Brain microvascular endothelial cell (primary cell): ENCODE measurements around the gene FOXJ3.
A peak's percentile ranks its signal among the peaks of the same experiment; 100 is the strongest.

Experiments used
- DNase-seq: peaks from one replicate; pipeline ENCODE4 v3.0.0-alpha.2; 2020
- H3K27ac ChIP-seq: fragments of 250-450 bp; sonication (Bioruptor Pico); 2 replicates; pipeline ENCODE4 v1.5.1; 2020; ENCODE audit warnings: mild to moderate bottlenecking, moderate library complexity
- H3K27me3 ChIP-seq: fragments of 250-450 bp; sonication (Bioruptor Pico); replicated peaks from 2 replicates; pipeline ENCODE4 v1.5.1; 2020; ENCODE audit warnings: mild to moderate bottlenecking
- H3K36me3 ChIP-seq: fragments of 250-450 bp; sonication (Bioruptor Pico); replicated peaks from 2 replicates; pipeline ENCODE4 v1.5.1; 2020; ENCODE audit warnings: mild to moderate bottlenecking
- H3K4me3 ChIP-seq: 2 replicates; pipeline ENCODE4 v1.5.1; 2011; ENCODE audit warnings: low read depth, mild to moderate bottlenecking, control low read depth, low read length, moderate library complexity
- CTCF ChIP-seq: IDR thresholded peaks from 2 replicates; pipeline ENCODE4 v1.5.1; 2011; ENCODE audit warnings: low read depth, mild to moderate bottlenecking, moderate library complexity, low read length, control low read depth, inconsistent platforms; ENCODE audit errors: missing control alignments
- in situ Hi-C: cut with HindIII; loops from 2 replicates; pipeline ENCODE4 v1.10.0; 2017; ENCODE audit warnings: low sequenced_read_pairs, low pct_ligation_motif_present

The FOXJ3 gene

GRCh38 chr1:42178249-42178648, 156.8 kb downstream of the FOXJ3 start:
- peak overlapping the region; percentile 35 for H3K27ac ChIP-seq
- peak; percentile 72 for DNase-seq
- H3K36me3 ChIP-seq: peaks cover 2% of the 10 kb centered on the region
- no peaks in the 10 kb centered on the region for H3K27me3 ChIP-seq
- no peak overlapping the region for H3K4me3 ChIP-seq
- TF ChIP-seq CTCF: no peak
- in situ Hi-C loops: no loop called here

GRCh38 chr1:42177541-42177981, 157.5 kb downstream of the FOXJ3 start:
- in situ Hi-C loops: no loop called here
- DNase-seq: peak; percentile 76
- Histone ChIP-seq H3K27me3 (no peaks in the 10 kb centered on the region), H3K27ac (peak overlapping the region; percentile 35), H3K36me3 (peaks cover 2% of the 10 kb centered on the region), H3K4me3 (no peak overlapping the region)
- no peak for TF ChIP-seq CTCF

- H3K4me3 ChIP-seq: no peak overlapping the region
- no peak overlapping the region for H3K27ac ChIP-seq
- no peaks in the 10 kb centered on the region for H3K27me3 ChIP-seq
- peaks cover 2% of the 10 kb centered on the region for H3K36me3 ChIP-seq
- in situ Hi-C loops: no loop called here
- TF ChIP-seq CTCF: peak; percentile 87
- peak; percentile 29 for DNase-seq
Observed at GRCh38 chr1:42176902-42177519, 158.0 kb downstream of the FOXJ3 start.

- H3K27me3 ChIP-seq: no peaks in the 10 kb centered on the region
- in situ Hi-C loops: no loop called here
- H3K4me3 ChIP-seq: no peak overlapping the region
- no peak for TF ChIP-seq CTCF
- DNase-seq: no peak
- no peak overlapping the region for H3K27ac ChIP-seq
- H3K36me3 ChIP-seq: no peaks in the 10 kb centered on the region
Observed at GRCh38 chr1:42175314-42176054, 159.6 kb downstream of the FOXJ3 start.

- TF ChIP-seq CTCF: no peak
- in situ Hi-C loops: no loop called here
- no peak for DNase-seq
- H3K27ac ChIP-seq: no peak overlapping the region
- no peaks in the 10 kb centered on the region for H3K27me3 ChIP-seq
- H3K36me3 ChIP-seq: no peaks in the 10 kb centered on the region
- no peak overlapping the region for H3K4me3 ChIP-seq
Observed at GRCh38 chr1:42173961-42174735, 160.9 kb downstream of the FOXJ3 start.
